IMR-90 (cell line): ENCODE results near the gene SNRPE. TPM values are rescaled to one million over a fixed set of nuclear protein-coding genes. Genes with fewer than 3 reads are reported as not detected.

Experiments
- ATAC-seq: fragments of 200-7000 bp; cut with Tn5 transposase; 2 replicates; pipeline ENCODE4 v1.9.1; 2020; ENCODE audit warnings: low read depth, mild to moderate bottlenecking, moderate library complexity
- BruUV-seq: library from RNA; stranded (reverse); fragments of 400-500 nt; replicated peaks from 2 replicates; lab custom pipeline; 2021; lab: Mats Ljungman, UMichigan
- CTCF ChIA-PET: fragments of 300-600 bp; formaldehyde crosslinking; extraction: SDS; loops from one replicate; lab custom pipeline; 2021; ENCODE audit warnings: antibody characterized with exemption; lab: Yijun Ruan, JAX
- POLR2A ChIA-PET: fragments of 300-600 bp; sonication (Branson Sonifier 250); formaldehyde crosslinking; loops from one replicate; lab custom pipeline; 2022; ENCODE audit warnings: antibody characterized with exemption; ENCODE audit not compliant: unreplicated experiment; lab: Charles Lee
- DNase-seq: peaks from one replicate; pipeline ENCODE4 v3.0.0; 2013
- H2AFZ ChIP-seq: replicated peaks from 2 replicates; pipeline ENCODE3; 2013; ENCODE audit warnings: low read length, mild to moderate bottlenecking; ENCODE audit not compliant: poor library complexity
- H2AK5ac ChIP-seq: 2 replicates; pipeline ENCODE4 v1.6.1; 2013; ENCODE audit warnings: low read depth, low read length, inconsistent platforms
- H2AK9ac ChIP-seq: replicated peaks from 2 replicates; pipeline ENCODE3; 2013; ENCODE audit warnings: mild to moderate bottlenecking, low read depth, low read length, moderate library complexity; ENCODE audit not compliant: poor library complexity
- H2BK120ac ChIP-seq: 2 replicates; pipeline ENCODE4 v1.6.1; 2013; ENCODE audit warnings: low read depth, low read length, inconsistent platforms
- H2BK15ac ChIP-seq: 3 replicates; pipeline ENCODE4 v1.6.1; 2013; ENCODE audit warnings: low read depth, low read length, inconsistent platforms
- H2BK20ac ChIP-seq: 2 replicates; pipeline ENCODE4 v1.6.1; 2013; ENCODE audit warnings: low read depth, mild to moderate bottlenecking, inconsistent platforms, low read length, moderate library complexity
- H2BK5ac ChIP-seq: 2 replicates; pipeline ENCODE4 v1.6.1; 2013; ENCODE audit warnings: mild to moderate bottlenecking, low read depth, low read length, inconsistent platforms; ENCODE audit not compliant: poor library complexity, severe bottlenecking
- H3K14ac ChIP-seq: replicated peaks from 2 replicates; pipeline ENCODE4 v1.6.1; 2013; ENCODE audit warnings: low read depth, low read length, inconsistent platforms
- H3K18ac ChIP-seq: 2 replicates; pipeline ENCODE4 v1.6.1; 2013; ENCODE audit warnings: low read depth, low read length, control low read depth
- H3K23ac ChIP-seq: 2 replicates; pipeline ENCODE4 v1.6.1; 2013; ENCODE audit warnings: low read depth, low read length, inconsistent platforms
- H3K27ac ChIP-seq: 2 replicates; pipeline ENCODE4 v1.5.1; 2013; ENCODE audit warnings: mild to moderate bottlenecking, control low read depth, low read length; ENCODE audit not compliant: insufficient read depth
- H3K27me3 ChIP-seq: 2 replicates; pipeline ENCODE4 v1.6.1; 2013; ENCODE audit warnings: low read length; ENCODE audit not compliant: control insufficient read depth, insufficient read depth
- H3K36me3 ChIP-seq: 2 replicates; pipeline ENCODE4 v1.6.1; 2013; ENCODE audit warnings: low read length, mixed read lengths; ENCODE audit not compliant: control insufficient read depth, insufficient read depth
- H3K4ac ChIP-seq: 2 replicates; pipeline ENCODE4 v1.6.1; 2013; ENCODE audit warnings: low read depth, low read length, inconsistent platforms
- H3K4me1 ChIP-seq: 2 replicates; pipeline ENCODE4 v1.6.1; 2013; ENCODE audit warnings: low read length, mixed read lengths; ENCODE audit not compliant: control insufficient read depth, insufficient read depth
- H3K4me2 ChIP-seq: 2 replicates; pipeline ENCODE4 v1.6.1; 2013; ENCODE audit warnings: low read depth, mild to moderate bottlenecking, control low read depth, low read length, moderate library complexity
- H3K4me3 ChIP-seq: 2 replicates; pipeline ENCODE4 v1.5.1; 2013; ENCODE audit warnings: low read depth, mild to moderate bottlenecking, control low read depth, low read length, moderate library complexity; ENCODE audit not compliant: insufficient read depth
- H3K56ac ChIP-seq: 2 replicates; pipeline ENCODE4 v1.6.1; 2013; ENCODE audit warnings: low read length, inconsistent platforms; ENCODE audit not compliant: insufficient read depth; ENCODE audit errors: extremely low read depth
- H3K79me1 ChIP-seq, 2 experiments: 2 replicates each; pipeline ENCODE4 v1.6.1; 2013; ENCODE audit warnings: low read length in 2 of 2, inconsistent platforms in 1 of 2, low read depth in 1 of 2
- H3K9ac ChIP-seq: 2 replicates; pipeline ENCODE4 v1.6.1; 2013; ENCODE audit warnings: low read depth, low read length, control low read depth
- H3K9me1 ChIP-seq: 2 replicates; pipeline ENCODE4 v1.6.1; 2013; ENCODE audit warnings: low read length, inconsistent platforms; ENCODE audit not compliant: insufficient read depth
- H3K9me3 ChIP-seq: 2 replicates; pipeline ENCODE4 v1.6.1; 2013; ENCODE audit warnings: low read length; ENCODE audit not compliant: control insufficient read depth, insufficient read depth
- H4K20me1 ChIP-seq: 2 replicates; pipeline ENCODE4 v1.6.1; 2013; ENCODE audit warnings: low read length, inconsistent platforms; ENCODE audit not compliant: insufficient read depth
- H4K5ac ChIP-seq: 2 replicates; pipeline ENCODE4 v1.6.1; 2013; ENCODE audit warnings: mild to moderate bottlenecking, low read depth, low read length, control low read depth
- H4K8ac ChIP-seq, 2 experiments: 2 replicates each; pipeline ENCODE4 v1.6.1; 2013; ENCODE audit warnings: low read depth in 2 of 2, low read length in 2 of 2, control low read depth in 1 of 2, inconsistent platforms in 1 of 2
- H4K91ac ChIP-seq: 2 replicates; pipeline ENCODE4 v1.6.1; 2013; ENCODE audit warnings: low read depth, low read length, inconsistent platforms; ENCODE audit not compliant: insufficient read depth
- BHLHE40 ChIP-seq: fragments of 150-350 bp; IDR thresholded peaks from 2 replicates; pipeline ENCODE4 v1.6.1; 2016; ENCODE audit warnings: mild to moderate bottlenecking, low read depth, low read length
- CEBPB ChIP-seq: IDR thresholded peaks from 2 replicates; pipeline ENCODE4 v1.6.1; 2012; ENCODE audit warnings: low read depth, low read length, improper control_type of control experiment
- CHD1 ChIP-seq: IDR thresholded peaks from 2 replicates; pipeline ENCODE4 v1.6.1; 2012; ENCODE audit warnings: low read depth, low read length, improper control_type of control experiment
- MAFK ChIP-seq: IDR thresholded peaks from 2 replicates; pipeline ENCODE4 v1.6.1; 2012; ENCODE audit warnings: low read depth, low read length, improper control_type of control experiment
- MAZ ChIP-seq: IDR thresholded peaks from 2 replicates; pipeline ENCODE4 v1.6.1; 2012; ENCODE audit warnings: low read depth, mild to moderate bottlenecking, low read length, improper control_type of control experiment, moderate library complexity, borderline replicate concordance
- MXI1 ChIP-seq: IDR thresholded peaks from 2 replicates; pipeline ENCODE4 v1.6.1; 2012; ENCODE audit warnings: low read depth, mild to moderate bottlenecking, low read length, moderate library complexity, borderline replicate concordance
- NFE2L2 ChIP-seq: fragments of 150-350 bp; IDR thresholded peaks from 2 replicates; pipeline ENCODE4 v1.6.1; 2016; ENCODE audit warnings: low read depth, mild to moderate bottlenecking, low read length
- POLR2A ChIP-seq: IDR thresholded peaks from 2 replicates; pipeline ENCODE4 v1.6.1; 2012; ENCODE audit warnings: mild to moderate bottlenecking, low read depth, low read length
- RAD21 ChIP-seq: IDR thresholded peaks from 2 replicates; pipeline ENCODE4 v1.6.1; 2012; ENCODE audit warnings: low read length, improper control_type of control experiment
- RCOR1 ChIP-seq: IDR thresholded peaks from 2 replicates; pipeline ENCODE4 v1.6.1; 2012; ENCODE audit warnings: mild to moderate bottlenecking, low read length, improper control_type of control experiment; ENCODE audit not compliant: insufficient replicate concordance
- RFX5 ChIP-seq: IDR thresholded peaks from 2 replicates; pipeline ENCODE4 v1.8.0; 2012; ENCODE audit warnings: low read depth, mild to moderate bottlenecking, low read length, moderate library complexity
- SMC3 ChIP-seq: fragments of 150-350 bp; IDR thresholded peaks from 2 replicates; pipeline ENCODE4 v1.6.1; 2016; ENCODE audit warnings: low read depth, mild to moderate bottlenecking, antibody characterized with exemption, low read length, moderate library complexity
- WGBS, 2 experiments: methylation state at CpG; one replicate each; pipeline versions ENCODE4 v1.1.5 to v1.1.7; 2013; ENCODE audit warnings: missing lambda C conversion rate in 2 of 2; ENCODE audit not compliant: insufficient read length in 1 of 2; ENCODE audit errors: extremely low coverage in 2 of 2; 5-methylcytosine and 5-hydroxymethylcytosine counted together
- dilution Hi-C: fragments of 300-500 bp; cut with HindIII; formaldehyde crosslinking; loops from one replicate; pipeline ENCODE4 v1.14.3; 2018; ENCODE audit warnings: low sequenced_read_pairs; ENCODE audit not compliant: unreplicated experiment
- in situ Hi-C: fragments of 300-500 bp; cut with MboI; formaldehyde crosslinking; loops from 3 replicates; pipeline ENCODE4 v1.14.3; 2019; ENCODE audit warnings: low sequenced_read_pairs, inconsistent platforms, mixed read lengths
- intact Hi-C: fragments of 100-400 bp; cut with micrococcal nuclease; formaldehyde crosslinking; loops from 2 replicates; pipeline ENCODE4 v1.10.0; 2022
- polyA plus RNA-seq, 3 experiments: library from polyadenylated mRNA; depleted of rRNA; stranded (reverse); fragments of >200 nt; gene quantifications; 2 replicates each; pipeline ENCODE4 v1.2.3, GENCODE V29; 2012; ENCODE audit warnings: low replicate concordance in 1 of 3
- total RNA-seq: library from RNA; depleted of rRNA; stranded (reverse); fragments of >200 nt; gene quantifications from 2 replicates; pipeline ENCODE4 v1.2.3, GENCODE V29; 2012
- TF ChIP-seq, protein P1 (sequence below): conservative IDR thresholded peaks from 2 replicates; pipeline ENCODE4 v1.5.1; 2012; ENCODE audit warnings: mild to moderate bottlenecking, low read depth, low read length, improper control_type of control experiment
- TF ChIP-seq, protein P2 (sequence below): fragments of 150-350 bp; IDR thresholded peaks from 2 replicates; pipeline ENCODE4 v1.6.1; 2016; ENCODE audit warnings: low read depth, mild to moderate bottlenecking, low read length, moderate library complexity, borderline replicate concordance

The SNRPE gene
- total and polyA plus RNA-seq, 2 of the 4 experiments (the other 2 are of a cell fraction) = 43.6 to 219 TPM

DNA sequence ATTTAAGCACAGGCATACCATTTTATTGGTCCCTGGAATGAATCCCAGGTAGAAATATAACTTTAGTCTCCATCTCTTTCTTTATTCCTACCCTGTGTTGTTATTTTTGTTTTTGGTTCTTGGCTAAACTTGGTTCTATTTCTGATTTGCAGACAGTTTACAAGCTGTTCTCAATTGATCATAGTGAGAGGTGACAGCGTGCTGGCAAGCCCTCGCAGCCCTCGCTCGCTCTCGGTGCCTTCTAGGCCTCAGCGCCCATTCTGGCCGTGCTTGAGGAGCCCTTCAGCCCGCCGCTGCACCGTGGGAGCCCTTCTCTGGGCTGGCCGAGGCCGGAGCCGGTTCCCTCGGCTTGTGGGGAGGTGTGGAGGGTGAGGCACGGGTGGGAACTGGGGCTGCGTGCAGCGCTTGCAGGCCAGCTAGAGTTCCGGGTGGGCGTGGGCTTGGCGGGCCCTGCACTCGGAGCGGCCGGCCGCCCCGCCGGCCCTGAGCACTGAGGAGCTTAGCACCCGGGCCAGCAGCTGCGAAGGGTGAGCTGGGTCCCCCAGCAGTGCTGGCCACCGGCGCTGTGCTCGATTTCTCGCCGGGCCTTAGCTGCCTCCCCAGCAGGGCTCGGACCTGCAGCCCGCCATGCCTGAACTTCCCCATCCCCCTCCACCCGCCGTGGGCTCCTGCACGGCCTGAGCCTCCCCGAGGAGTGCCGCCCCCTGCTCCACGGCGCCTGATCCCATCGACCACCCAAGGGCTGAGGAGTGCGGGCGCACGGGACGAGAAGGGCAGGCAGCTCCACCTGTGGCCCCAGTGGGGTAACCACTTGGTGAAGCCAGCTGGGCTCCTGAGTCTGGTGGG is 38.7 kb downstream of the SNRPE start (continued):
- TF ChIP-seq RCOR1 = no peak

DNA sequence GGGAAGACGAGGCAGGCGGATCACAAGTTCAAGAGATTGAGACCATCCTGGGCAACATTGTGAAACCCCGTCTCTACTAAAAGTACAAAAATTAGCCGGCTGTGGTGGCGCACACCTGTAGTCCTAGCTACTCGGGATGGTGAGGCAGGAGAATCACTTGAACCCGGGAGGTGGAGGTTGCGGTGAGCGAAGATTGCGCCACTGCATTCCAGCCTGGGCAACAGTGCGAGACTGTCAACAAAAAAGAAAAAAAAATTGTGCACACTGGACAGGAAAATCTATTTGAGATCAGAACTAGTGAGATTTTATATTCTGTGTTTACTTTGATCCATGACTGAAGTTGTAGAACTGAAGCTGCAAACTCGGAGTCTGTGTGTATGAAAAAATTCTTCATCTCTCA is 40.2 kb downstream of the SNRPE start:
- no peak overlapping the region; the same call in 2 of the 3 replicates for H2BK15ac ChIP-seq
- no TSS peak for BruUV-seq
- H2BK20ac ChIP-seq = no peak overlapping the region
- CTCF ChIA-PET = no interaction called here
- no peak overlapping the region for H3K4me2 ChIP-seq
- intact Hi-C loops = no loop called here
- no peaks in the 10 kb centered on the region for H3K27me3 ChIP-seq
- no peak overlapping the region for H2AFZ ChIP-seq
- 100% methylated on average over 2 of the region's 12 CpGs; no CpG with 5 or more reads in 1 of the 2 experiments for WGBS, 2 experiments
- POLR2A ChIA-PET = no interaction called here
- H3K23ac ChIP-seq = no peak overlapping the region
- H2BK120ac ChIP-seq = no peak overlapping the region
- H3K9me1 ChIP-seq = peaks cover 3% of the 10 kb centered on the region; the same call in 1 of the 2 replicates
- H2BK5ac ChIP-seq = no peak overlapping the region
- H3K56ac ChIP-seq = no peak overlapping the region
- no peak overlapping the region for H3K4ac ChIP-seq
- H3K14ac ChIP-seq = no peak overlapping the region
- H4K8ac ChIP-seq = no peak overlapping the region
- H4K5ac ChIP-seq = no peak overlapping the region
- no peaks in the 10 kb centered on the region for H3K79me1 ChIP-seq
- no peak overlapping the region for H2AK5ac ChIP-seq
- ATAC-seq = no peak
- no peaks in the 10 kb centered on the region for H4K20me1 ChIP-seq
- dilution Hi-C loops = no loop called here
- no peaks in the 10 kb centered on the region; the same call in 1 of the 2 replicates for H3K4me1 ChIP-seq
- H2AK9ac ChIP-seq = no peak overlapping the region
- no peak overlapping the region for H3K18ac ChIP-seq
- no peak for DNase-seq
- no peak overlapping the region for H3K27ac ChIP-seq
- H4K91ac ChIP-seq = no peak overlapping the region
- H3K9ac ChIP-seq = no peak overlapping the region
- no peaks in the 10 kb centered on the region for H3K36me3 ChIP-seq
- in situ Hi-C loops = no loop called here
- H3K9me3 ChIP-seq = no peaks in the 10 kb centered on the region
- no peak overlapping the region for H3K4me3 ChIP-seq
- TF ChIP-seq POLR2A = no peak
- no peak for TF ChIP-seq CEBPB
- no peak for TF ChIP-seq RAD21
- no peak for TF ChIP-seq RCOR1
- no peak for TF ChIP-seq BHLHE40
- TF ChIP-seq NFE2L2 = no peak
- no peak for TF ChIP-seq RFX5
- no peak for TF ChIP-seq MAZ
- TF ChIP-seq CHD1 = no peak
- TF ChIP-seq MAFK = no peak
- TF ChIP-seq MXI1 = no peak
- TF ChIP-seq SMC3 = no peak
- TF ChIP-seq, protein P1, sequence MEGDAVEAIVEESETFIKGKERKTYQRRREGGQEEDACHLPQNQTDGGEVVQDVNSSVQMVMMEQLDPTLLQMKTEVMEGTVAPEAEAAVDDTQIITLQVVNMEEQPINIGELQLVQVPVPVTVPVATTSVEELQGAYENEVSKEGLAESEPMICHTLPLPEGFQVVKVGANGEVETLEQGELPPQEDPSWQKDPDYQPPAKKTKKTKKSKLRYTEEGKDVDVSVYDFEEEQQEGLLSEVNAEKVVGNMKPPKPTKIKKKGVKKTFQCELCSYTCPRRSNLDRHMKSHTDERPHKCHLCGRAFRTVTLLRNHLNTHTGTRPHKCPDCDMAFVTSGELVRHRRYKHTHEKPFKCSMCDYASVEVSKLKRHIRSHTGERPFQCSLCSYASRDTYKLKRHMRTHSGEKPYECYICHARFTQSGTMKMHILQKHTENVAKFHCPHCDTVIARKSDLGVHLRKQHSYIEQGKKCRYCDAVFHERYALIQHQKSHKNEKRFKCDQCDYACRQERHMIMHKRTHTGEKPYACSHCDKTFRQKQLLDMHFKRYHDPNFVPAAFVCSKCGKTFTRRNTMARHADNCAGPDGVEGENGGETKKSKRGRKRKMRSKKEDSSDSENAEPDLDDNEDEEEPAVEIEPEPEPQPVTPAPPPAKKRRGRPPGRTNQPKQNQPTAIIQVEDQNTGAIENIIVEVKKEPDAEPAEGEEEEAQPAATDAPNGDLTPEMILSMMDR = no peak
- TF ChIP-seq, protein P2, sequence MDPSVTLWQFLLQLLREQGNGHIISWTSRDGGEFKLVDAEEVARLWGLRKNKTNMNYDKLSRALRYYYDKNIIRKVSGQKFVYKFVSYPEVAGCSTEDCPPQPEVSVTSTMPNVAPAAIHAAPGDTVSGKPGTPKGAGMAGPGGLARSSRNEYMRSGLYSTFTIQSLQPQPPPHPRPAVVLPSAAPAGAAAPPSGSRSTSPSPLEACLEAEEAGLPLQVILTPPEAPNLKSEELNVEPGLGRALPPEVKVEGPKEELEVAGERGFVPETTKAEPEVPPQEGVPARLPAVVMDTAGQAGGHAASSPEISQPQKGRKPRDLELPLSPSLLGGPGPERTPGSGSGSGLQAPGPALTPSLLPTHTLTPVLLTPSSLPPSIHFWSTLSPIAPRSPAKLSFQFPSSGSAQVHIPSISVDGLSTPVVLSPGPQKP = no peak
